GM12878 (cell line): ENCODE measurements around the gene LRRC56. TPM values are rescaled to one million over a fixed set of nuclear protein-coding genes. Genes with fewer than 3 reads are reported as not detected.

Source experiments
- BCLAF1 ChIP-seq: fragments of 450-650 bp; IDR thresholded peaks from 2 replicates; pipeline ENCODE4 v1.6.1; 2017; ENCODE audit warnings: antibody characterized with exemption, mild to moderate bottlenecking, moderate library complexity
- E4F1 ChIP-seq: fragments of 450-650 bp; IDR thresholded peaks from 2 replicates; pipeline ENCODE4 v1.6.1; 2018; ENCODE audit warnings: borderline replicate concordance, mild to moderate bottlenecking; ENCODE audit not compliant: partially characterized antibody
- EZH2 ChIP-seq: IDR thresholded peaks from 2 replicates; pipeline ENCODE4 v1.6.1; 2012; ENCODE audit warnings: low read depth, mild to moderate bottlenecking, control low read depth, inconsistent platforms, low read length, borderline replicate concordance; ENCODE audit not compliant: control insufficient read depth
- JUNB ChIP-seq: IDR thresholded peaks from 2 replicates; pipeline ENCODE4 v1.6.1; 2016; ENCODE audit warnings: antibody characterized with exemption, mild to moderate bottlenecking
- JUND ChIP-seq: IDR thresholded peaks from 2 replicates; pipeline ENCODE4 v1.6.1; 2012; ENCODE audit warnings: low read depth, mild to moderate bottlenecking, low read length, improper control_type of control experiment, moderate library complexity
- LARP7 ChIP-seq: fragments of 450-650 bp; IDR thresholded peaks from 2 replicates; pipeline ENCODE4 v1.6.1; 2017; ENCODE audit warnings: mild to moderate bottlenecking
- NFYA ChIP-seq: IDR thresholded peaks from 2 replicates; pipeline ENCODE4 v1.6.1; 2011; ENCODE audit warnings: low read depth, mild to moderate bottlenecking, low read length, improper control_type of control experiment, borderline replicate concordance
- POLR2A ChIP-seq: IDR thresholded peaks from 2 replicates; pipeline ENCODE4 v1.6.1; 2011; ENCODE audit warnings: low read depth, mild to moderate bottlenecking, low read length
- RAD21 ChIP-seq: IDR thresholded peaks from 2 replicates; pipeline ENCODE4 v1.6.1; 2011; ENCODE audit warnings: mild to moderate bottlenecking, low read depth, low read length, moderate library complexity; ENCODE audit not compliant: insufficient read depth
- SIN3A ChIP-seq: IDR thresholded peaks from 2 replicates; pipeline ENCODE4 v1.6.1; 2012; ENCODE audit warnings: low read depth, low read length, improper control_type of control experiment
- STAT3 ChIP-seq: IDR thresholded peaks from 2 replicates; pipeline ENCODE4 v1.6.1; 2011; ENCODE audit warnings: low read depth, low read length, improper control_type of control experiment
- TAF1 ChIP-seq: IDR thresholded peaks from 2 replicates; pipeline ENCODE4 v1.6.1; 2011; ENCODE audit warnings: mild to moderate bottlenecking, low read depth, low read length, borderline replicate concordance
- TCF12 ChIP-seq: IDR thresholded peaks from 2 replicates; pipeline ENCODE4 v1.6.1; 2011; ENCODE audit warnings: low read depth, mild to moderate bottlenecking, low read length
- USF1 ChIP-seq: IDR thresholded peaks from 2 replicates; pipeline ENCODE4 v1.6.1; 2011; ENCODE audit warnings: borderline replicate concordance, low read depth, mild to moderate bottlenecking, moderate library complexity, mixed read lengths, low read length; ENCODE audit not compliant: insufficient read depth; ENCODE audit errors: extremely low read length
- ZBED1 ChIP-seq: IDR thresholded peaks from 2 replicates; pipeline ENCODE4 v1.6.1; 2016; ENCODE audit warnings: borderline replicate concordance
- ZNF592 ChIP-seq: fragments of 450-650 bp; IDR thresholded peaks from 2 replicates; pipeline ENCODE4 v1.6.1; 2017; ENCODE audit warnings: mild to moderate bottlenecking, moderate library complexity
- polyA plus RNA-seq, 11 experiments: library from polyadenylated mRNA; depleted of rRNA in 4 of 11; unstranded in 6 of 11; stranded (reverse) in 5 of 11; fragments of >200 nt; fragmentation: Nextera tagmentation in 4 of 11; fragmentation: Illumina TruSeq in 1 of 11; extraction: Ambion mirVana in 4 of 11; extraction: Trizol in 1 of 11; gene quantifications; 1 replicate in 1 of 11; 2 replicates in 10 of 11; pipeline versions ENCODE4 v1.2.1 to v1.2.3, GENCODE V29; 2011 to 2016; ENCODE audit warnings: inconsistent platforms in 2 of 11, missing spikeins in 2 of 11, low read depth in 1 of 11
- total RNA-seq, 4 experiments: library from RNA; depleted of rRNA in 3 of 4; stranded (reverse); fragments of >200 nt in 3 of 4; fragmentation: Illumina TruSeq in 1 of 4; extraction: Trizol in 1 of 4; gene quantifications; 2 replicates each; pipeline versions ENCODE4 v1.2.1 to v1.2.3, GENCODE V29; 2013 to 2021

LRRC56 gene
- total and polyA plus RNA-seq, 10 of the 15 experiments (the other 5 are each of a cell fraction or from before 2014, with no cell fraction given), result 0.02 to 1.9 (median 0.75) TPM; not detected in 1

GRCh38 chr11:506238-506994 lies 30.9 kb upstream of the LRRC56 start (continued):
- TF ChIP-seq SIN3A, result peak; percentile 54; the same call in 1 of the 2 replicates
- TF ChIP-seq STAT3, result no peak
- TF ChIP-seq RAD21, result no peak
- no peak for TF ChIP-seq ZNF592
- no peak for TF ChIP-seq EZH2
- TF ChIP-seq BCLAF1, result no peak
- no peak for TF ChIP-seq ZBED1
- no peak for TF ChIP-seq JUNB
- TF ChIP-seq TCF12, result no peak
- TF ChIP-seq E4F1, result peak; percentile 42
- TF ChIP-seq POLR2A, result peak; percentile 80
- peak; percentile 85 for TF ChIP-seq USF1
- TF ChIP-seq JUND, result no peak
- peak; percentile 63 for TF ChIP-seq TAF1
- TF ChIP-seq LARP7, result peak; percentile 67
- no peak for TF ChIP-seq NFYA
